DND-41 (cell line): ENCODE results near the gene SPI1.
A peak's percentile ranks its signal among the peaks of the same experiment; 100 is the strongest.

ENCODE experiments used
- ATAC-seq: fragments of 200-7000 bp; cut with Tn5 transposase; 3 replicates; pipeline ENCODE4 v1.9.1; 2021; ENCODE audit warnings: low read depth; ENCODE audit not compliant: insufficient read depth
- DNase-seq: peaks from one replicate; pipeline ENCODE4 v3.0.0-alpha.2; 2020
- H2AFZ ChIP-seq: 2 replicates; pipeline ENCODE4 v1.6.0; 2012; ENCODE audit warnings: low read depth, low read length
- H3K27ac ChIP-seq: 2 replicates; pipeline ENCODE4 v1.5.1; 2012; ENCODE audit warnings: low read length, inconsistent platforms
- H3K27me3 ChIP-seq: fragments of 200-600 bp; sonication (generic); 2 replicates; pipeline ENCODE4 v1.6.0; 2012; ENCODE audit warnings: low read length, mild to moderate bottlenecking, inconsistent platforms; ENCODE audit not compliant: insufficient read depth, poor library complexity
- H3K36me3 ChIP-seq: 2 replicates; pipeline ENCODE4 v1.5.1; 2012; ENCODE audit warnings: low read length, inconsistent platforms; ENCODE audit not compliant: insufficient read depth
- H3K4me1 ChIP-seq: 2 replicates; pipeline ENCODE4 v1.5.1; 2012; ENCODE audit warnings: mild to moderate bottlenecking, low read length; ENCODE audit not compliant: insufficient read depth
- H3K4me2 ChIP-seq: 2 replicates; pipeline ENCODE4 v1.6.0; 2012; ENCODE audit warnings: mild to moderate bottlenecking, moderate library complexity, low read length, inconsistent platforms; ENCODE audit not compliant: insufficient read depth
- H3K4me3 ChIP-seq, 2 experiments: fragments of 200-600 bp in 1 of 2; shearing (Covaris generic) in 1 of 2; 2 replicates each; pipeline ENCODE4 v1.5.1; 2012 to 2016; ENCODE audit warnings: inconsistent platforms in 2 of 2, low read length in 2 of 2, mild to moderate bottlenecking in 2 of 2, low read depth in 1 of 2, moderate library complexity in 1 of 2
- H3K79me2 ChIP-seq: 2 replicates; pipeline ENCODE4 v1.6.0; 2012; ENCODE audit warnings: low read length, inconsistent platforms; ENCODE audit not compliant: insufficient read depth
- H3K9ac ChIP-seq: 2 replicates; pipeline ENCODE4 v1.6.0; 2012; ENCODE audit warnings: low read depth, mild to moderate bottlenecking, inconsistent platforms, low read length, moderate library complexity
- H3K9me3 ChIP-seq: 2 replicates; pipeline ENCODE4 v1.5.1; 2012; ENCODE audit warnings: low read length, moderate library complexity, mild to moderate bottlenecking, inconsistent platforms; ENCODE audit not compliant: insufficient read depth, severe bottlenecking
- H4K20me1 ChIP-seq: 2 replicates; pipeline ENCODE4 v1.6.0; 2012; ENCODE audit warnings: low read length; ENCODE audit not compliant: insufficient read depth
- CTCF ChIP-seq: IDR thresholded peaks from 2 replicates; pipeline ENCODE4 v1.5.1; 2012; ENCODE audit warnings: borderline replicate concordance, low read length, moderate library complexity, mild to moderate bottlenecking; ENCODE audit not compliant: poor library complexity, severe bottlenecking; ENCODE audit errors: extremely low read depth
- EZH2 ChIP-seq: IDR thresholded peaks from 3 replicates; pipeline ENCODE4 v1.6.1; 2012; ENCODE audit warnings: borderline replicate concordance, low read depth, mild to moderate bottlenecking, moderate library complexity, low read length, inconsistent platforms; ENCODE audit not compliant: severe bottlenecking

SPI1 gene

GRCh38 chr11:47333886-47334443 lies 44.4 kb downstream of the SPI1 start:
- Histone ChIP-seq H3K79me2 (no peaks in the 10 kb centered on the region), H2AFZ (no peak overlapping the region), H3K27me3 (no peaks in the 10 kb centered on the region), H3K27ac (no peak overlapping the region), H3K36me3 (no peaks in the 10 kb centered on the region; the same call in none of the 2 replicates), H4K20me1 (no peaks in the 10 kb centered on the region), H3K9me3 (no peaks in the 10 kb centered on the region), H3K4me2 (no peak overlapping the region), H3K9ac (no peak overlapping the region), H3K4me1 (no peaks in the 10 kb centered on the region), H3K4me3 (no peak overlapping the region)
- ATAC-seq (peak; percentile 72), DNase-seq (peak; percentile 45)
- no peak for TF ChIP-seq CTCF
- no peak for TF ChIP-seq EZH2

GRCh38 chr11:47333526-47333845 lies 44.9 kb downstream of the SPI1 start:
- Histone ChIP-seq H3K4me3 (no peak overlapping the region), H3K4me1 (no peaks in the 10 kb centered on the region), H3K79me2 (no peaks in the 10 kb centered on the region), H3K9ac (no peak overlapping the region), H3K36me3 (no peaks in the 10 kb centered on the region; the same call in none of the 2 replicates), H2AFZ (no peak overlapping the region), H4K20me1 (no peaks in the 10 kb centered on the region), H3K9me3 (no peaks in the 10 kb centered on the region), H3K27ac (no peak overlapping the region), H3K27me3 (no peaks in the 10 kb centered on the region), H3K4me2 (no peak overlapping the region)
- TF ChIP-seq CTCF (no peak), EZH2 (no peak)
- ATAC-seq (no peak), DNase-seq (no peak)

- Histone ChIP-seq H3K9me3 (no peaks in the 10 kb centered on the region), H3K36me3 (no peaks in the 10 kb centered on the region; the same call in none of the 2 replicates), H4K20me1 (no peaks in the 10 kb centered on the region), H3K4me2 (no peak overlapping the region), H3K4me1 (no peaks in the 10 kb centered on the region), H3K79me2 (no peaks in the 10 kb centered on the region), H3K27ac (no peak overlapping the region), H3K4me3 (no peak overlapping the region), H2AFZ (no peak overlapping the region), H3K27me3 (no peaks in the 10 kb centered on the region), H3K9ac (no peak overlapping the region)
- DNase-seq: no peak
- no peak for ATAC-seq
- no peak for TF ChIP-seq CTCF
- TF ChIP-seq EZH2: no peak
Observed at GRCh38 chr11:47332791-47333525, 45.4 kb downstream of the SPI1 start.
